ENCODE data around the gene TSPAN18. TPM values are rescaled to one million over a fixed set of nuclear protein-coding genes. Genes with fewer than 3 reads are reported as not detected.

The TSPAN18 gene
- total RNA-seq, 2 experiments from 2014 or later, result 0.85 to 0.92 TPM

DNA sequence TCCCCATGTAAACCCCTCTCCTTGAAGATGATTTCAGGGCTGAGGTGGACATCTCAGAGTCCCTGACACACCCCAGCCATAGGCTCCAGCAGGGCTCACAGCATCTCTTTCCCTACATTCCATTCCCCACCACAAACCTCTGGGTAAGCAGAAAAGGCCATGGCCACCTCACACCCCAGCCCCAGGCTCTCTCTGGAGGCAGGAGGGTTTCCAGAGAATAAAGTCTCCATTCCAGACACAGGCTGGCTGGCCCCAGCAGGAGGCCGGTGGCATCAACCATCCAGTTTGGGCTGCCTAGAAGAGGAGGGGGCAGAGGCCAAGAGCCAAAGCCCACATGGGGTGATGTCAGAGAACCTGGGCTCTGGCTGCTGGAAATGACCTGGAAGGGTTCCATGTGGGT is 162.5 kb downstream of the TSPAN18 start:
- H3K36me3 Mint-ChIP-seq (ENCODE audit: low read depth), result no peaks in the 10 kb centered on the region
- no peak overlapping the region for H3K4me3 Mint-ChIP-seq
- no peaks in the 10 kb centered on the region for H3K4me1 Mint-ChIP-seq (ENCODE audit: low read depth)
- no peaks in the 10 kb centered on the region for H3K9me3 Mint-ChIP-seq
- no peak for TF ChIP-seq CTCF (IDR thresholded peaks at IDR 0.05)
- H3K27me3 Mint-ChIP-seq, result no peaks in the 10 kb centered on the region
- no peak for DNase-seq
- ATAC-seq, result no peak
- no peak overlapping the region for H3K27ac Mint-ChIP-seq
- CTCF ChIA-PET, result interaction anchor here (0.6 kb wide), 1 partner anchor 61 kb away, joined by 5 read pairs; no protein-coding TSS in a partner anchor
- intact Hi-C loops (cut with micrococcal nuclease), result no loop called here
- POLR2A ChIA-PET, result no interaction called here

- Mint-ChIP-seq H3K27me3 (no peaks in the 10 kb centered on the region), H3K9me3 (no peaks in the 10 kb centered on the region), H3K4me1 (ENCODE audit: low read depth) (no peaks in the 10 kb centered on the region), H3K36me3 (ENCODE audit: low read depth) (no peaks in the 10 kb centered on the region), H3K4me3 (no peak overlapping the region), H3K27ac (no peak overlapping the region)
- ChIA-PET CTCF (interaction anchor here (1.0 to 2.3 kb wide), 4 partner anchors 19 to 271 kb away, joined by 3 to 11 read pairs (median 6); no protein-coding TSS in a partner anchor), POLR2A (no interaction called here)
- DNase-seq (no peak), ATAC-seq (no peak)
- intact Hi-C loops (cut with micrococcal nuclease), result loop anchor here (5.0 to 10.0 kb wide), 4 partner anchors 116 to 338 kb away; no protein-coding TSS in a partner anchor
- TF ChIP-seq CTCF (IDR thresholded peaks at IDR 0.05), result no peak
Measured at GRCh38 chr11:44892843-44893242, 166.1 kb downstream of the TSPAN18 start.

- Mint-ChIP-seq H3K36me3 (ENCODE audit: low read depth) (no peaks in the 10 kb centered on the region), H3K4me1 (ENCODE audit: low read depth) (no peaks in the 10 kb centered on the region), H3K27ac (no peak overlapping the region), H3K27me3 (no peaks in the 10 kb centered on the region), H3K4me3 (no peak overlapping the region), H3K9me3 (no peaks in the 10 kb centered on the region)
- POLR2A ChIA-PET, result no interaction called here
- intact Hi-C loops (cut with micrococcal nuclease), result loop anchor here (5.0 to 10.0 kb wide), 4 partner anchors 116 to 339 kb away; no protein-coding TSS in a partner anchor
- TF ChIP-seq CTCF (IDR thresholded peaks at IDR 0.05), result no peak
- CTCF ChIA-PET, result interaction anchor here (0.6 to 2.3 kb wide), 6 partner anchors 18 to 336 kb away, joined by 3 to 11 read pairs (median 4); no protein-coding TSS in a partner anchor
- DNase-seq (no peak), ATAC-seq (no peak)
Measured at GRCh38 chr11:44893308-44893822, 166.6 kb downstream of the TSPAN18 start.

- H3K27me3 Mint-ChIP-seq, result no peaks in the 10 kb centered on the region
- DNase-seq (peak; percentile 69), ATAC-seq (peak; percentile 89)
- ChIA-PET POLR2A (no interaction called here), CTCF (interaction anchor here (0.6 to 2.6 kb wide), 28 partner anchors 8 to 337 kb away, joined by 3 to 15 read pairs (median 4); no protein-coding TSS in a partner anchor)
- peak; percentile 84 for TF ChIP-seq CTCF (IDR thresholded peaks at IDR 0.05)
- no peaks in the 10 kb centered on the region for H3K36me3 Mint-ChIP-seq (ENCODE audit: low read depth)
- intact Hi-C loops (cut with micrococcal nuclease), result loop anchor here (5.0 to 10.0 kb wide), 4 partner anchors 117 to 339 kb away; no protein-coding TSS in a partner anchor
- H3K4me3 Mint-ChIP-seq, result no peak overlapping the region
- no peak overlapping the region for H3K27ac Mint-ChIP-seq
- H3K4me1 Mint-ChIP-seq (ENCODE audit: low read depth), result no peaks in the 10 kb centered on the region
- H3K9me3 Mint-ChIP-seq, result peaks cover 3% of the 10 kb centered on the region
Measured at GRCh38 chr11:44893846-44894617, 167.3 kb downstream of the TSPAN18 start.

Data from activated CD8-positive, alpha-beta T cell treated with anti-CD3 and anti-CD28 coated beads for 36 hours (primary cell).